GM23338 (cell line): ENCODE measurements around the gene INS. TPM values are rescaled to one million over a fixed set of nuclear protein-coding genes. Genes with fewer than 3 reads are reported as not detected.

Experiments used
- ATAC-seq: fragments of 200-7000 bp; cut with Tn5 transposase; 3 replicates; pipeline ENCODE4 v1.9.1; 2020
- DNase-seq: peaks from one replicate; pipeline ENCODE4 v3.0.0-alpha.2; 2015; ENCODE audit warnings: low spot score
- H2AFZ ChIP-seq: fragments of 200-600 bp; sonication (generic); 2 replicates; pipeline ENCODE4 v1.8.0; 2016; ENCODE audit warnings: antibody characterized with exemption, mild to moderate bottlenecking, moderate library complexity
- H3F3A ChIP-seq: fragments of 200-600 bp; sonication (generic); replicated peaks from 2 replicates; pipeline ENCODE4 v1.8.0; 2017; ENCODE audit warnings: antibody characterized with exemption, mixed run types, low read depth
- H3K27ac ChIP-seq: fragments of 200-600 bp; sonication (generic); 2 replicates; pipeline ENCODE4 v1.6.1; 2016; ENCODE audit warnings: low read depth
- H3K27me3 ChIP-seq: fragments of 200-600 bp; sonication (generic); 2 replicates; pipeline ENCODE4 v1.8.0; 2016; ENCODE audit warnings: mild to moderate bottlenecking, mixed run types, moderate library complexity; ENCODE audit not compliant: insufficient read depth
- H3K36me3 ChIP-seq: fragments of 200-600 bp; sonication (generic); 2 replicates; pipeline ENCODE4 v1.8.0; 2016; ENCODE audit warnings: mild to moderate bottlenecking; ENCODE audit not compliant: insufficient read depth
- H3K4me1 ChIP-seq: fragments of 200-600 bp; sonication (generic); 2 replicates; pipeline ENCODE4 v1.8.0; 2016; ENCODE audit warnings: mild to moderate bottlenecking, moderate library complexity; ENCODE audit not compliant: insufficient read depth
- H3K4me2 ChIP-seq: fragments of 200-600 bp; sonication (generic); 2 replicates; pipeline ENCODE4 v1.7.1; 2017; ENCODE audit warnings: mixed run types
- H3K4me3 ChIP-seq: fragments of 200-600 bp; sonication (generic); 2 replicates; pipeline ENCODE4 v1.6.1; 2016; ENCODE audit warnings: mixed run types
- H3K79me2 ChIP-seq: fragments of 200-600 bp; sonication (generic); replicated peaks from 2 replicates; pipeline ENCODE4 v1.8.0; 2017; ENCODE audit warnings: mild to moderate bottlenecking; ENCODE audit not compliant: insufficient read depth
- H3K9me2 ChIP-seq: fragments of 200-600 bp; sonication (generic); 2 replicates; pipeline ENCODE4 v1.8.0; 2017; ENCODE audit not compliant: insufficient read depth
- H4K20me1 ChIP-seq: fragments of 200-600 bp; sonication (generic); replicated peaks from 2 replicates; pipeline ENCODE4 v1.8.0; 2017; ENCODE audit warnings: mild to moderate bottlenecking; ENCODE audit not compliant: insufficient read depth
- H3K27ac Mint-ChIP-seq: 2 replicates; pipeline ENCODE4 v1.8.0; 2020; ENCODE audit warnings: inconsistent platforms, mild to moderate bottlenecking, moderate library complexity, mixed read lengths
- H3K27me3 Mint-ChIP-seq: 3 replicates; pipeline ENCODE4 v1.8.0; 2022; ENCODE audit warnings: low read depth, mild to moderate bottlenecking, moderate library complexity, mixed read lengths, inconsistent platforms; ENCODE audit not compliant: insufficient read depth, poor library complexity
- H3K36me3 Mint-ChIP-seq: 3 replicates; pipeline ENCODE4 v1.8.0; 2021; ENCODE audit warnings: low read depth, mild to moderate bottlenecking, inconsistent platforms, moderate library complexity, mixed read lengths
- H3K4me1 Mint-ChIP-seq: 3 replicates; pipeline ENCODE4 v1.8.0; 2020; ENCODE audit warnings: mild to moderate bottlenecking, inconsistent platforms, mixed read lengths
- H3K4me3 Mint-ChIP-seq: 3 replicates; pipeline ENCODE4 v1.8.0; 2021; ENCODE audit warnings: moderate library complexity, mild to moderate bottlenecking, inconsistent platforms, mixed read lengths
- H3K9me3 Mint-ChIP-seq: 3 replicates; pipeline ENCODE4 v1.8.0; 2020; ENCODE audit warnings: moderate library complexity, mild to moderate bottlenecking, inconsistent platforms, mixed read lengths
- CREB1 ChIP-seq: fragments of 250-450 bp; sonication (Bioruptor Pico); IDR thresholded peaks from 2 replicates; pipeline ENCODE4 v1.5.0; 2020; ENCODE audit warnings: low read depth, mild to moderate bottlenecking, moderate library complexity
- EZH2 ChIP-seq: fragments of 200-600 bp; sonication (generic); IDR thresholded peaks from one replicate; pipeline ENCODE4 v1.8.0; 2017; ENCODE audit warnings: antibody characterized with exemption, mild to moderate bottlenecking, low read depth; ENCODE audit not compliant: unreplicated experiment
- EZH2phosphoT487 ChIP-seq: fragments of 200-600 bp; sonication (generic); IDR thresholded peaks from one replicate; pipeline ENCODE4 v1.8.1; 2018; ENCODE audit warnings: antibody characterized with exemption; ENCODE audit not compliant: unreplicated experiment
- JUNB ChIP-seq: IDR thresholded peaks from one replicate; pipeline ENCODE4 v1.6.1; 2016; ENCODE audit warnings: antibody characterized with exemption; ENCODE audit not compliant: unreplicated experiment
- NANOG ChIP-seq: IDR thresholded peaks from 2 replicates; pipeline ENCODE4 v1.6.1; 2016; ENCODE audit warnings: antibody characterized with exemption, borderline replicate concordance
- POLR2AphosphoS5 ChIP-seq: IDR thresholded peaks from 2 replicates; pipeline ENCODE4 v1.6.1; 2016; ENCODE audit warnings: antibody characterized with exemption, low read depth
- STAT1 ChIP-seq: IDR thresholded peaks from one replicate; pipeline ENCODE4 v1.6.1; 2016; ENCODE audit warnings: antibody characterized with exemption; ENCODE audit not compliant: unreplicated experiment
- ZNF114 ChIP-seq: fragments of 250-450 bp; sonication (Bioruptor Pico); IDR thresholded peaks from 2 replicates; pipeline ENCODE4 v1.5.0; 2020; ENCODE audit warnings: mild to moderate bottlenecking, moderate library complexity
- ZNF331 ChIP-seq: fragments of 250-450 bp; sonication (Bioruptor Pico); IDR thresholded peaks from 2 replicates; pipeline ENCODE4 v1.5.0; 2020; ENCODE audit warnings: low read depth, mild to moderate bottlenecking, moderate library complexity
- polyA plus RNA-seq: library from polyadenylated mRNA; unstranded; fragments of >200 nt; fragmentation: Nextera tagmentation; extraction: Ambion mirVana; gene quantifications from 2 replicates; pipeline ENCODE4 v1.2.1, GENCODE V29; 2016
- total RNA-seq: library from RNA; depleted of rRNA; stranded (reverse); fragments of >200 nt; shearing (Covaris generic); gene quantifications from 2 replicates; pipeline ENCODE4 v1.2.3, GENCODE V29; 2014
- TF ChIP-seq, protein P1 (sequence below): IDR thresholded peaks from 2 replicates; pipeline ENCODE4 v1.6.1; 2016; ENCODE audit warnings: antibody characterized with exemption
- TF ChIP-seq, protein P2 (sequence below): fragments of 250-450 bp; sonication (Bioruptor Pico); IDR thresholded peaks from 2 replicates; pipeline ENCODE4 v1.5.0; 2020; ENCODE audit warnings: mild to moderate bottlenecking, moderate library complexity
- TF ChIP-seq, protein P3 (sequence below), 2 experiments: fragments of 200-600 bp in 1 of 2; sonication (generic) in 1 of 2; conservative IDR thresholded peaks; 2 replicates each; pipeline versions ENCODE4 v1.5.1 to v1.6.1; 2016 to 2017; ENCODE audit warnings: antibody characterized with exemption in 2 of 2, low read depth in 2 of 2, mild to moderate bottlenecking in 2 of 2, moderate library complexity in 1 of 2
- TF ChIP-seq, protein P4 (sequence below): IDR thresholded peaks from one replicate; pipeline ENCODE4 v1.6.1; 2018; ENCODE audit warnings: antibody characterized with exemption; ENCODE audit not compliant: unreplicated experiment

INS gene
- total and polyA plus RNA-seq, 2 experiments from 2014 or later: not detected

DNA sequence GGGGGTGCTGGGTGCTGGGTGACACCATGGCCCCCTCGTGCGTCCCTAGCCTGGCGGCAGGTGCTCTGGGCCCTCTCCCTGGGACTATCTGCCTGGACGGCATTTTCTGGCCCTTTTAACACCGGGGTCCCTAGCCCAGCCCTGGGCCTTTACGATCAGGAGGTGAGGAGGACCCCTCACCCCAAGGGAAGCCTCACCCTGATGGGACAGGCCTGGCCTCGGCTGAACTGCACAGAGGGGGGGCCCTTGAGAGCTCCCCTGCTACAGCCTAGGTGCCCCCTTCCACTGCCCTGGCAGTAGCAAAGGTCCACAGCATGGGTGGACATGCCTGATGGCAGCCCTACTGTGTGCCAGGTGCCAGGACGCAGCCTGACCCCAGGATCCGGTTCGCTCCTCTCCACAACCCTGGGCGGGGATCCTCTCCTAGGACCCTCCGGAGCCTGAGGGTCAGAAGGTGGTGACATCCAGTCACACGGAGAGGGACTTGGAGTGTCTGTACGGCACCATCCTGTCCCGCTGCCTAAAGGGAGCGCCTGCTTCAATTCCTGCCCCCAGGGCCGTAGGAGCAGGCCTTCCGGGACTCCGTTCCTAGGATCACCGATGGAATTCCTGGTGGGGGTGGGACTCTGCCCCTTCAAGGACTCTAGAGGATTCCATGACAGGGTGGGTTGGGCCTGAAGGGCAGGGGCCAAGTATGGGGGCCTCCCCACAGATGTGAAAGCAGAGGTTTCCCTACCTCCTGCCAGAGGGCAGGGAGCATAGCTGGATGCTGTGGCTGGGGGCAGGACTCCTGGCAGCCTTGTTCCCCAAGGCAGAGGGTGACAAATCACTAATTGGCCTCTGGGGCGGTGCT is 43.6 kb upstream of the INS start:
- H3K27ac Mint-ChIP-seq: no peak overlapping the region
- H3K27me3 Mint-ChIP-seq: peaks cover 14% of the 10 kb centered on the region
- Histone ChIP-seq H3K79me2 (no peaks in the 10 kb centered on the region), H3K4me2 (no peak overlapping the region), H3K27ac (no peak overlapping the region), H3K9me2 (no peaks in the 10 kb centered on the region), H2AFZ (no peak overlapping the region), H3K4me1 (no peaks in the 10 kb centered on the region), H4K20me1 (no peaks in the 10 kb centered on the region), H3K27me3 (no peaks in the 10 kb centered on the region), H3F3A (no peaks in the 10 kb centered on the region), H3K36me3 (no peaks in the 10 kb centered on the region), H3K4me3 (no peak overlapping the region)
- DNase-seq: no peak
- H3K4me1 Mint-ChIP-seq: no peaks in the 10 kb centered on the region
- H3K9me3 Mint-ChIP-seq: peaks cover 3% of the 10 kb centered on the region; the same call in 2 of the 3 replicates
- no peaks in the 10 kb centered on the region for H3K36me3 Mint-ChIP-seq
- no peak for ATAC-seq
- H3K4me3 Mint-ChIP-seq: no peak overlapping the region
- TF ChIP-seq JUNB (no peak), EZH2 (no peak), EZH2phosphoT487 (no peak), CREB1 (CRISPR knock-in tag) (no peak), ZNF331 (CRISPR knock-in tag) (no peak), ZNF114 (CRISPR knock-in tag) (no peak), STAT1 (no peak), NANOG (no peak), POLR2AphosphoS5 (no peak)
- TF ChIP-seq, protein P1, sequence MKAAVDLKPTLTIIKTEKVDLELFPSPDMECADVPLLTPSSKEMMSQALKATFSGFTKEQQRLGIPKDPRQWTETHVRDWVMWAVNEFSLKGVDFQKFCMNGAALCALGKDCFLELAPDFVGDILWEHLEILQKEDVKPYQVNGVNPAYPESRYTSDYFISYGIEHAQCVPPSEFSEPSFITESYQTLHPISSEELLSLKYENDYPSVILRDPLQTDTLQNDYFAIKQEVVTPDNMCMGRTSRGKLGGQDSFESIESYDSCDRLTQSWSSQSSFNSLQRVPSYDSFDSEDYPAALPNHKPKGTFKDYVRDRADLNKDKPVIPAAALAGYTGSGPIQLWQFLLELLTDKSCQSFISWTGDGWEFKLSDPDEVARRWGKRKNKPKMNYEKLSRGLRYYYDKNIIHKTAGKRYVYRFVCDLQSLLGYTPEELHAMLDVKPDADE: no peak
- TF ChIP-seq, protein P2, sequence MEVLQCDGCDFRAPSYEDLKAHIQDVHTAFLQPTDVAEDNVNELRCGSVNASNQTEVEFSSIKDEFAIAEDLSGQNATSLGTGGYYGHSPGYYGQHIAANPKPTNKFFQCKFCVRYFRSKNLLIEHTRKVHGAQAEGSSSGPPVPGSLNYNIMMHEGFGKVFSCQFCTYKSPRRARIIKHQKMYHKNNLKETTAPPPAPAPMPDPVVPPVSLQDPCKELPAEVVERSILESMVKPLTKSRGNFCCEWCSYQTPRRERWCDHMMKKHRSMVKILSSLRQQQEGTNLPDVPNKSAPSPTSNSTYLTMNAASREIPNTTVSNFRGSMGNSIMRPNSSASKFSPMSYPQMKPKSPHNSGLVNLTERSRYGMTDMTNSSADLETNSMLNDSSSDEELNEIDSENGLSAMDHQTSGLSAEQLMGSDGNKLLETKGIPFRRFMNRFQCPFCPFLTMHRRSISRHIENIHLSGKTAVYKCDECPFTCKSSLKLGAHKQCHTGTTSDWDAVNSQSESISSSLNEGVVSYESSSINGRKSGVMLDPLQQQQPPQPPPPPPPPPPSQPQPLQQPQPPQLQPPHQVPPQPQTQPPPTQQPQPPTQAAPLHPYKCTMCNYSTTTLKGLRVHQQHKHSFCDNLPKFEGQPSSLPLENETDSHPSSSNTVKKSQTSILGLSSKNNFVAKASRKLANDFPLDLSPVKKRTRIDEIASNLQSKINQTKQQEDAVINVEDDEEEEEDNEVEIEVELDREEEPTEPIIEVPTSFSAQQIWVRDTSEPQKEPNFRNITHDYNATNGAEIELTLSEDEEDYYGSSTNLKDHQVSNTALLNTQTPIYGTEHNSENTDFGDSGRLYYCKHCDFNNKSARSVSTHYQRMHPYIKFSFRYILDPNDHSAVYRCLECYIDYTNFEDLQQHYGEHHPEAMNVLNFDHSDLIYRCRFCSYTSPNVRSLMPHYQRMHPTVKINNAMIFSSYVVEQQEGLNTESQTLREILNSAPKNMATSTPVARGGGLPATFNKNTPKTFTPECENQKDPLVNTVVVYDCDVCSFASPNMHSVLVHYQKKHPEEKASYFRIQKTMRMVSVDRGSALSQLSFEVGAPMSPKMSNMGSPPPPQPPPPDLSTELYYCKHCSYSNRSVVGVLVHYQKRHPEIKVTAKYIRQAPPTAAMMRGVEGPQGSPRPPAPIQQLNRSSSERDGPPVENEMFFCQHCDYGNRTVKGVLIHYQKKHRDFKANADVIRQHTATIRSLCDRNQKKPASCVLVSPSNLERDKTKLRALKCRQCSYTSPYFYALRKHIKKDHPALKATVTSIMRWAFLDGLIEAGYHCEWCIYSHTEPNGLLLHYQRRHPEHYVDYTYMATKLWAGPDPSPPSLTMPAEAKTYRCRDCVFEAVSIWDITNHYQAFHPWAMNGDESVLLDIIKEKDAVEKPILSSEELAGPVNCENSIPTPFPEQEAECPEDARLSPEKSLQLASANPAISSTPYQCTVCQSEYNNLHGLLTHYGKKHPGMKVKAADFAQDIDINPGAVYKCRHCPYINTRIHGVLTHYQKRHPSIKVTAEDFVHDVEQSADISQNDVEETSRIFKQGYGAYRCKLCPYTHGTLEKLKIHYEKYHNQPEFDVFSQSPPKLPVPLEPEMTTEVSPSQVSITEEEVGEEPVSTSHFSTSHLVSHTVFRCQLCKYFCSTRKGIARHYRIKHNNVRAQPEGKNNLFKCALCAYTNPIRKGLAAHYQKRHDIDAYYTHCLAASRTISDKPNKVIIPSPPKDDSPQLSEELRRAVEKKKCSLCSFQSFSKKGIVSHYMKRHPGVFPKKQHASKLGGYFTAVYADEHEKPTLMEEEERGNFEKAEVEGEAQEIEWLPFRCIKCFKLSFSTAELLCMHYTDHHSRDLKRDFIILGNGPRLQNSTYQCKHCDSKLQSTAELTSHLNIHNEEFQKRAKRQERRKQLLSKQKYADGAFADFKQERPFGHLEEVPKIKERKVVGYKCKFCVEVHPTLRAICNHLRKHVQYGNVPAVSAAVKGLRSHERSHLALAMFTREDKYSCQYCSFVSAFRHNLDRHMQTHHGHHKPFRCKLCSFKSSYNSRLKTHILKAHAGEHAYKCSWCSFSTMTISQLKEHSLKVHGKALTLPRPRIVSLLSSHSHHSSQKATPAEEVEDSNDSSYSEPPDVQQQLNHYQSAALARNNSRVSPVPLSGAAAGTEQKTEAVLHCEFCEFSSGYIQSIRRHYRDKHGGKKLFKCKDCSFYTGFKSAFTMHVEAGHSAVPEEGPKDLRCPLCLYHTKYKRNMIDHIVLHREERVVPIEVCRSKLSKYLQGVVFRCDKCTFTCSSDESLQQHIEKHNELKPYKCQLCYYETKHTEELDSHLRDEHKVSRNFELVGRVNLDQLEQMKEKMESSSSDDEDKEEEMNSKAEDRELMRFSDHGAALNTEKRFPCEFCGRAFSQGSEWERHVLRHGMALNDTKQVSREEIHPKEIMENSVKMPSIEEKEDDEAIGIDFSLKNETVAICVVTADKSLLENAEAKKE: no peak
- TF ChIP-seq, protein P3, sequence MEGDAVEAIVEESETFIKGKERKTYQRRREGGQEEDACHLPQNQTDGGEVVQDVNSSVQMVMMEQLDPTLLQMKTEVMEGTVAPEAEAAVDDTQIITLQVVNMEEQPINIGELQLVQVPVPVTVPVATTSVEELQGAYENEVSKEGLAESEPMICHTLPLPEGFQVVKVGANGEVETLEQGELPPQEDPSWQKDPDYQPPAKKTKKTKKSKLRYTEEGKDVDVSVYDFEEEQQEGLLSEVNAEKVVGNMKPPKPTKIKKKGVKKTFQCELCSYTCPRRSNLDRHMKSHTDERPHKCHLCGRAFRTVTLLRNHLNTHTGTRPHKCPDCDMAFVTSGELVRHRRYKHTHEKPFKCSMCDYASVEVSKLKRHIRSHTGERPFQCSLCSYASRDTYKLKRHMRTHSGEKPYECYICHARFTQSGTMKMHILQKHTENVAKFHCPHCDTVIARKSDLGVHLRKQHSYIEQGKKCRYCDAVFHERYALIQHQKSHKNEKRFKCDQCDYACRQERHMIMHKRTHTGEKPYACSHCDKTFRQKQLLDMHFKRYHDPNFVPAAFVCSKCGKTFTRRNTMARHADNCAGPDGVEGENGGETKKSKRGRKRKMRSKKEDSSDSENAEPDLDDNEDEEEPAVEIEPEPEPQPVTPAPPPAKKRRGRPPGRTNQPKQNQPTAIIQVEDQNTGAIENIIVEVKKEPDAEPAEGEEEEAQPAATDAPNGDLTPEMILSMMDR (conservative IDR thresholded peaks at IDR 0.05; ENCODE audit: low read depth in 2 of 2): no peak
- TF ChIP-seq, protein P4, sequence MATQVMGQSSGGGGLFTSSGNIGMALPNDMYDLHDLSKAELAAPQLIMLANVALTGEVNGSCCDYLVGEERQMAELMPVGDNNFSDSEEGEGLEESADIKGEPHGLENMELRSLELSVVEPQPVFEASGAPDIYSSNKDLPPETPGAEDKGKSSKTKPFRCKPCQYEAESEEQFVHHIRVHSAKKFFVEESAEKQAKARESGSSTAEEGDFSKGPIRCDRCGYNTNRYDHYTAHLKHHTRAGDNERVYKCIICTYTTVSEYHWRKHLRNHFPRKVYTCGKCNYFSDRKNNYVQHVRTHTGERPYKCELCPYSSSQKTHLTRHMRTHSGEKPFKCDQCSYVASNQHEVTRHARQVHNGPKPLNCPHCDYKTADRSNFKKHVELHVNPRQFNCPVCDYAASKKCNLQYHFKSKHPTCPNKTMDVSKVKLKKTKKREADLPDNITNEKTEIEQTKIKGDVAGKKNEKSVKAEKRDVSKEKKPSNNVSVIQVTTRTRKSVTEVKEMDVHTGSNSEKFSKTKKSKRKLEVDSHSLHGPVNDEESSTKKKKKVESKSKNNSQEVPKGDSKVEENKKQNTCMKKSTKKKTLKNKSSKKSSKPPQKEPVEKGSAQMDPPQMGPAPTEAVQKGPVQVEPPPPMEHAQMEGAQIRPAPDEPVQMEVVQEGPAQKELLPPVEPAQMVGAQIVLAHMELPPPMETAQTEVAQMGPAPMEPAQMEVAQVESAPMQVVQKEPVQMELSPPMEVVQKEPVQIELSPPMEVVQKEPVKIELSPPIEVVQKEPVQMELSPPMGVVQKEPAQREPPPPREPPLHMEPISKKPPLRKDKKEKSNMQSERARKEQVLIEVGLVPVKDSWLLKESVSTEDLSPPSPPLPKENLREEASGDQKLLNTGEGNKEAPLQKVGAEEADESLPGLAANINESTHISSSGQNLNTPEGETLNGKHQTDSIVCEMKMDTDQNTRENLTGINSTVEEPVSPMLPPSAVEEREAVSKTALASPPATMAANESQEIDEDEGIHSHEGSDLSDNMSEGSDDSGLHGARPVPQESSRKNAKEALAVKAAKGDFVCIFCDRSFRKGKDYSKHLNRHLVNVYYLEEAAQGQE: no peak
